Muscle layer of duodenum (tissue), 2 donors: ENCODE measurements around the gene ACSF3.
"Not testable (repeated sequence)": the region's sequence is repeated elsewhere in the genome, so short reads cannot be mapped to it uniquely, and the experiment has no call there.

ENCODE experiments used
- H3K27ac ChIP-seq: one replicate; pipeline ENCODE4 v1.7.0; 2013; ENCODE audit warnings: mild to moderate bottlenecking, low read length
- H3K27me3 ChIP-seq: one replicate; pipeline ENCODE4 v1.7.0; 2013; ENCODE audit warnings: low read depth, mild to moderate bottlenecking, control low read depth, low read length
- H3K36me3 ChIP-seq, 2 donors: one replicate each; pipeline ENCODE4 v1.7.0; 2013; ENCODE audit warnings: low read length in 2 of 2, control low read depth in 1 of 2, mild to moderate bottlenecking in 1 of 2; ENCODE audit not compliant: insufficient read depth in 2 of 2, control insufficient read depth in 1 of 2
- H3K4me1 ChIP-seq, 2 donors: one replicate each; pipeline ENCODE4 v1.7.0; 2013; ENCODE audit warnings: low read length in 2 of 2, mild to moderate bottlenecking in 2 of 2, control low read depth in 1 of 2, moderate library complexity in 1 of 2; ENCODE audit not compliant: insufficient read depth in 2 of 2, control insufficient read depth in 1 of 2
- H3K4me3 ChIP-seq, 2 donors: one replicate each; pipeline ENCODE4 v1.7.0; 2013; ENCODE audit warnings: low read length in 2 of 2, low read depth in 1 of 2, mild to moderate bottlenecking in 1 of 2
- H3K9me3 ChIP-seq, 2 donors: one replicate each; pipeline ENCODE4 v1.7.0; 2013; ENCODE audit warnings: low read length in 2 of 2, control low read depth in 1 of 2, mild to moderate bottlenecking in 1 of 2; ENCODE audit not compliant: control insufficient read depth in 1 of 2
- donor health status: healthy.

ACSF3 gene

DNA sequence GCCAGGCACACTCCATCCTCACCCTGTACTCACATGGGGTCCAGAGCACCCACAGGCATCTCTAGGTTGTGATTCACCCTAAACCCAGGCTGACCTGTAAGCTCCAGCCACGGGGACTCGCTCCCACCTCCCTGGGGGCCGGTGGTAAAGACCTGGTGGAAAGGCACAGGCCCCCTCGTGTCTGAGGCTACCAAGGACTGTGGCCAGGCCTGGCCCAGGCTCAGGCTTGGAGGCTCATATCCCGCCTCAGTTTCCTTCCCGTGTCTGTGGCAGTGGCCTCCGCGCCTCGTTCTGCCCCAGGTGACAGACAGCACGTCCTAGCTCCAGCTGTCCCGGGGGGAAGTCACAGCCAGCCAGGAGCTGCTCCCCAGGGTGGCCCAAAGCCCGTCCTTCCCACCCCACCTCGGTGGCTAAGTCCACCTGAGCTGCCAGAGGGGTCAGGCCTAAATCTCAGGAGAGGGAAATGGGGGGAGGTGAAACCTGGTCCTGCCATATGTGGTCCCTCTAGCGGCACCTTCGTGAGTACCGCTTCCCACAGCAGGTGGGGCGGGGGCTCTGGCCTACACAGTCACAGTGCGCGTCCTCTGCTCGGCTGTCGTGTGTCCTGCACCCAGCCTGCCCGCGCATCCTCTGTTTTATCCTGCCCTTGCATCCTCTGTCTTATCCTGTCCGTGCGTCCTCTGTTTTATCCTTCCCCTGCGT lies 90.5 kb downstream of the ACSF3 start:
- no peaks in the 10 kb centered on the region for H3K4me1 ChIP-seq
- H3K36me3 ChIP-seq, result no peaks in the 10 kb centered on the region
- no peak overlapping the region for H3K27ac ChIP-seq
- no peaks in the 10 kb centered on the region for H3K9me3 ChIP-seq
- H3K27me3 ChIP-seq, result no peaks in the 10 kb centered on the region
- no peak overlapping the region for H3K4me3 ChIP-seq

DNA sequence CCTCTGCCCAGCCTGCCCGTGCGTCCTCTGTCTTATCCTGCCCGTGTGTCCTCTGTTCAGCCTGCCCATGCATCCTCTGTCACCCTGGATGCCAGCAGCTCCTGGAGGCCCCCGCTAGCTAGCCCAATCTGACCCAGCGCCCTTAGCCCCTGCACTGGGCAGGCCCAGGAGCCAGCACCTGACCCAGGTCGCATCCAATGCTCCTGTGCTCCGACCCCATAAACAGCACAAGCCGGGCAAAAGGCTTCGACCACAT lies 91.0 kb downstream of the ACSF3 start:
- Histone ChIP-seq H3K4me3 (no peak overlapping the region), H3K27me3 (no peaks in the 10 kb centered on the region), H3K9me3 (no peaks in the 10 kb centered on the region), H3K36me3 (no peaks in the 10 kb centered on the region), H3K4me1 (no peaks in the 10 kb centered on the region), H3K27ac (no peak overlapping the region)

DNA sequence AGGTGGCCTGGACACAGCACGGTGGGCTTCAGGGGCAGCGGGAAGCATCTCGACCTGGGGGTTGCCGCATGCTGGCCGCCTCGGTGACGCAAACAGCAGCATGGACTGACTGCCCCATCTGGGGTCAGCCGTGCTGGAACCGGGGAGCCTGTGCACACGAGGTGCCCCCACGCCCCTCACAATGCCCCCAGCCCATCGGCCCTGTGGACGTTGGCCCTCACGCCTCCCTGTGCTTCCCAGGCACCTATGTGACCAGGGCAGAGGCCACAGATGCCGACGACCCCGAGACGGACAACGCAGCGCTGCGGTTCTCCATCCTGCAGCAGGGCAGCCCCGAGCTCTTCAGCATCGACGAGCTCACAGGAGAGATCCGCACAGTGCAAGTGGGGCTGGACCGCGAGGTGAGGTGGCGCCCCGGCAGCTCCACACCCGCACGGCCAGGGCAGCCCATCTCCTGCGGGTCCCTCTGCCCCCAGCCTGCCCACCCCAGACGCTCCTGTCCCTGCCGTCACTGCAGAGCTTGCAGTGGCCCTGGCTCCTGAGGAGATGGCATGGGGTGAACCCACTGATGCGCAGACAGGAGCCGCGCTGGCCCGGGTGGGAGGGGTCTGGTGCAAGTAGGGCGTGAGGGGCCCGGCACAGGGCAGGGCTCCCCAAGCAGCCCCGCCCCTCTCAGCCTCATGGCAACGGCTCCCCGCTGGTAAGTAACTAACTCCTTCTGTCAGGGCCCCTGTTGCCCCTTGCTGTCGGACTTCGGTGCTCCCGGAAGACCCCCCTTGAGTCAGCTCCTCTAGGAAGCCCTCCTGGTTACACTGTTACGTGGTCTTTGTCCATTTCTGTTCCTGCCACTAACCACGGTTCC lies 91.5 kb downstream of the ACSF3 start:
- H3K36me3 ChIP-seq, result no peaks in the 10 kb centered on the region
- H3K27ac ChIP-seq, result no peak overlapping the region
- no peaks in the 10 kb centered on the region for H3K4me1 ChIP-seq
- H3K9me3 ChIP-seq, result no peaks in the 10 kb centered on the region
- no peak overlapping the region for H3K4me3 ChIP-seq
- no peaks in the 10 kb centered on the region for H3K27me3 ChIP-seq

DNA sequence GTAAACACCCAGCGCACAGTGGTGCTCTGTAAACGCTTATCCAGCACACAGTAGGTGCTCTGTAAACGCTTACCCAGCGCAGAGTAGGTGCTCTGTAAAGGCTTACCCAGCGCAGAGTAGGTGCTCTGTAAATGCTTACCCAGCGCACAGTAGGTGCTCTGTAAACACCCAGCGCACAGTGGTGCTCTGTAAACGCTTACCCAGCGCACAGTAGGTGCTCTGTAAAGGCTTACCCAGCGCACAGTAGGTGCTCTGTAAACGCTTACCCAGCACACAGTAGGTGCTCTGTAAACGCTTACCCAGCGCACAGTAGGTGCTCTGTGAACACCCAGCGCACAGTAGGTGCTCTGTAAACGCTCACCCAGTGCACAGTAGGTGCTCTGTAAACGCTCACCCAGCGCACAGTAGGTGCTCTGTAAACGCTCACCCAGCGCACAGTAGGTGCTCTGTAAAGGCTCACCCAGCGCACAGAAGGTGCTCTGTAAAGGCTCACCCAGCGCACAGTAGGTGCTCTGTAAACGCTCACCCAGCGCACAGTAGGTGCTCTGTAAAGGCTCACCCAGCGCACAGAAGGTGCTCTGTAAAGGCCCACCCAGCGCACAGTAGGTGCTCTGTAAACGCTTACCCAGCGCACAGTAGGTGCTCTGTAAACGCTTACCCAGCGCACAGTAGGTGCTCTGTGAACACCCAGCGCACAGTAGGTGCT lies 92.4 kb downstream of the ACSF3 start:
- not testable (repeated sequence) for H3K4me3 ChIP-seq, H3K27me3 ChIP-seq, H3K4me1 ChIP-seq, H3K9me3 ChIP-seq, H3K27ac ChIP-seq, H3K36me3 ChIP-seq

DNA sequence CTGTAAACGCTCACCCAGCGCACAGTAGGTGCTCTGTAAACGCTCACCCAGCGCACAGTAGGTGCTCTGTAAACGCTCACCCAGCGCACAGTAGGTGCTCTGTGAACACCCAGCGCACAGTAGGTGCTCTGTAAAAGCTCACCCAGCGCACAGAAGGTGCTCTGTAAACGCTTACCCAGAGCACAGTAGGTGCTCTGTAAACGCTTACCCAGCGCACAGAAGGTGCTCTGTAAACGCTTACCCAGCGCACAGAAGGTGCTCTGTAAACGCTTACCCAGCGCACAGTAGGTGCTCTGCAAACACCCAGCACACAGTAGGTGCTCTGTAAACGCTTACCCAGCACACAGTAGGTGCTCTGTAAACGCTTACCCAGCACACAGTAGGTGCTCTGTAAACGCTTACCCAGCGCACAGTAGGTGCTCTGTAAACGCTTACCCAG lies 93.0 kb downstream of the ACSF3 start:
- not testable (repeated sequence) for H3K4me1 ChIP-seq, H3K36me3 ChIP-seq, H3K9me3 ChIP-seq, H3K4me3 ChIP-seq, H3K27me3 ChIP-seq, H3K27ac ChIP-seq

DNA sequence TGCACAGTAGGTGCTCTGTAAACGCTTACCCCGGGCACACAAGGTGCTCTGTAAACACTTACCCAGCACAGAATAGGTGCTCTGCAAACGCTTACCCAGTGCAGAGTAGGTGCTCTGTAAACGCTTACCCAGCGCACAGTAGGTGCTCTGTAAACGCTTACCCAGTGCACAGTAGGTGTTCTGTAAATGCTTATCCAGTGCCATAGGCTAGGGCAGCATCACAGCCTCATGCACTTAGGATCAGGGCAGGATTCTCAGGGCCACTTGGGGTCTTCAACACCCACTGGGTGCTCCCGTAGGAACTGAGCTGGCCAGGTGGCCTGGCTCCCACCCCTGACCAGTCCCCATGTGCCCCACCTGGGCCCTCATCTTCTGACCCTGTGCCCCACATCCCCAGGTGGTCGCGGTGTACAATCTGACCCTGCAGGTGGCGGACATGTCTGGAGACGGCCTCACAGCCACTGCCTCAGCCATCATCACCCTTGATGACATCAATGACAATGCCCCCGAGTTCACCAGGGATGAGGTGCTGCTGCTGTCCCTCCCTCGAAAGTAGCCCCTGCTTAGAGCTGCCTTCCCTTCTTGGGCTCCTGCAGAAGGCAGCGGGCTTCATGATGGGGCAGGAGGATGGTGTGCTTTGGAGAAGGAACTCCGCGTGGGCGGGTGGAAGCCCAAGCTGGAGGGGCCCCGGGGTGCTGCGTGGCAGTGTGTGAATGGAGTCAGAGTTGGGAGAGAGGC lies 93.5 kb downstream of the ACSF3 start:
- H3K27me3 ChIP-seq, result no peaks in the 10 kb centered on the region
- H3K4me3 ChIP-seq, result no peak overlapping the region
- no peaks in the 10 kb centered on the region for H3K36me3 ChIP-seq
- peaks cover 0 to 6% of the 10 kb centered on the region in 2 donors for H3K4me1 ChIP-seq
- no peak overlapping the region for H3K27ac ChIP-seq
- no peaks in the 10 kb centered on the region for H3K9me3 ChIP-seq

DNA sequence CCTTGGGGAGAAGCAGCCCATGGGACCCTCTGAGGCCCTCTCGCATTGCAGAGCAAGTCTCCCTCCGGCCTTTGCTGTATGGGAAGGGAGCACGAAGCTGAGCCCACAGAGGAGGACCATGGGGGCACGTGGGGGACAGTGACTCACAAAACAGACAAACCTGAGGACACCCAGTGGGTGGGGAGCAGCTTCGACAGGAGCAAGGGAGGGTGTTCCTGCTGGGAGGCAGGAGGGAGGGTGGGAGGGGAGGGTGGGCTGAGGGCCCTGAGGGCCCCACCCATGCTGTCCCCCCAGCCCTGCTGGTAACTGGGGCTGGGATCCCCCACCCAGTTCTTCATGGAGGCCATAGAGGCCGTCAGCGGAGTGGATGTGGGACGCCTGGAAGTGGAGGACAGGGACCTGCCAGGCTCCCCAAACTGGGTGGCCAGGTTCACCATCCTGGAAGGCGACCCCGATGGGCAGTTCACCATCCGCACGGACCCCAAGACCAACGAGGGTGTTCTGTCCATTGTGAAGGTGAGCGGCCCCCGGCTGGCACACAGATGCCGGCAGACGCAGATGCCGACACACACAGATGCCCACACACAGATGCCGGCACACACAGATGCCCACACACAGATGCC lies 94.2 kb downstream of the ACSF3 start:
- no peak overlapping the region for H3K27ac ChIP-seq
- no peaks in the 10 kb centered on the region for H3K27me3 ChIP-seq
- peaks cover 0 to 7% of the 10 kb centered on the region in 2 donors for H3K4me1 ChIP-seq
- H3K9me3 ChIP-seq, result no peaks in the 10 kb centered on the region
- H3K4me3 ChIP-seq, result no peak overlapping the region
- no peaks in the 10 kb centered on the region for H3K36me3 ChIP-seq

DNA sequence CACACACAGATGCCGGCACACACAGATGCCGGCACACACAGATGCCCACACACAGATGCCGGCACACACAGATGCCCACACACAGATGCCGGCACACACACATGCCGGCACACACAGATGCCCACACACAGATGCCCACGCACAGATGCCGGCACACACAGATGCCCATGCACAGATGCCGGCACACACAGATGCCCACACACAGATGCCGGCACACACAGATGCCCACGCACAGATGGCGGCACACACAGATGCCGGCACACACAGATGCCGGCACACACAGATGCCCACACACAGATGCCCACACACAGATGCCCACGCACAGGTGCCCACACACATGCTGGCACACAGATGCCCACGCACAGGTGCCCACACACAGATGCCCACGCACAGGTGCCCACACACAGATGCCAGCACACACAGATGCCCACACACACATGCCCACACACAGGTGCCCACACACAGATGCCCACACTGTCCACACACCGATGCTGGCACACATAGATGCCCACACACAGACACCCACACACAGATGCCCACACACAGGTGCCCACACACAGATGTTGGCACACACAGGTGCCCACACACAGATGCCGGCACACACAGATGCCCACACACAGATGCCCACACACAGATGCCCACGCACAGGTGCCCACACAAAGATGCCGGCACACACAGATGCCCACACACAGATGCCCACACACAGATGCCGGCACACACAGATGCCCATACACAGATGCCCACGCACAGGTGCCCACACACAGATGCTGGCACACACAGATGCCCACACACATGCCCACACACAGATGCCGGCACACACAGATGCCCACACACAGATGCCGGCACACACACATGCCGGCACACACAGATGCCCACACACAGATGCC lies 95.1 kb downstream of the ACSF3 start:
- H3K9me3 ChIP-seq, H3K27me3 ChIP-seq, H3K27ac ChIP-seq, H3K4me3 ChIP-seq, H3K36me3 ChIP-seq, H3K4me1 ChIP-seq: not testable (repeated sequence)

DNA sequence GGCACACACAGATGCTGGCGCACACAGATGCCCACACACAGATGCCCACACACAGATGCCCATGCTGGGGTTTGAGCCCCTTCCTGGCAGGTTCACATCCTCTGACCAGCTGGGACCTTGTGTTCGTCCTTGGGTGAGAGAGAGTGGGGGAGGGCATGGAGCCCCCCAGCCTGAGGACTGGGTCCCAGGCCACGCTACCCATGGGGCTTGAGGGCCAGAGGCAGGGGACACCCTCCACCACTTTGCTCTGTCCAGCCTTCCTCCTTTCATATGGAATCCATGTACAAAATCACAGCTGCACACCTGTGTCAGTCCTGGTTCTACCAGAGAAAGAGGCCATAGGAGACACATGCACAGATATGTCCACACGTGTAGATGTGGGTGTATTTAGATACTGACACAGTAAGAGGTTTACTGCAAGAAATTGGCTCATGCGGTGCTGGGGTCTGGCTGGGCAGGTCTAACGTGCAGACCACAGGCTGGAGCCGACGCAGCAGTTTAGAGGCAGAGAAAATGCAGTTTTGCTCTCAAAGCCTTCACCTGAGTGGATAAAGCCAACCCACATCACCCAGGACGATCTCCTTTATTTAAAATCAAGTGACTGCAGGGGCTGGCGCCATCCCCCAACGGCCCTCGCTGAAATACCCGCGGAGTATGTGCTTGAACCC lies 95.8 kb downstream of the ACSF3 start:
- no peak overlapping the region for H3K27ac ChIP-seq
- no peaks in the 10 kb centered on the region for H3K9me3 ChIP-seq
- no peaks in the 10 kb centered on the region for H3K27me3 ChIP-seq
- H3K36me3 ChIP-seq, result no peaks in the 10 kb centered on the region
- H3K4me3 ChIP-seq, result no peak overlapping the region
- peaks cover 0 to 7% of the 10 kb centered on the region in 2 donors for H3K4me1 ChIP-seq
